ENCODE results near the gene E2F1. TPM values are rescaled to one million over a fixed set of nuclear protein-coding genes. Genes with fewer than 3 reads are reported as not detected.

E2F1 gene
- total RNA-seq, 1 experiment from 2014 or later = 44.2 TPM

DNA sequence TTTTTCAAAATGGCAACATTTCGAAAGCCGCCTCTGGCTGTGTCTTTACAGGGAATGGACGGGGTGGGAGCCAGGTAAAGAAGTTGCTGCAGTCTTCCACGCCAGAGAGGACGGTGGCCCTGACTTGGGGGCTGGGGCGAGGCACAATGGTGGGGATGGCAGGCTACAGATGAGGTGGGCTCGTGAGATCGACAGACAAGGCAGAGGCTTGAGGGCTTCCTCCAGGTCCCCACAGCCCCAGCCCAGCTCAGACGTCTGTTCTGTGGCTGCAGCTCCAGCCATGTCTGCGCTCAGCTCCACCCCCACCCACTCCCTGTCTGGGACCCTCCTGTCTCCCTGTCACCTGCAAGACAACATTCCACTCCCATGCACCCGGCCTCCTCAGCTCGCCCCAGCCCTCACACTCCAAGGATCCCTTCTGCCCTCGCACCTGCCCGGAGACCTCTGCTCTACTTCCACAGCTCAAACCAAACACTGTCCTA lies 31.5 kb downstream of the E2F1 start:
- peaks cover 6% of the 10 kb centered on the region for H3K36me3 Mint-ChIP-seq
- TF ChIP-seq, protein P1, sequence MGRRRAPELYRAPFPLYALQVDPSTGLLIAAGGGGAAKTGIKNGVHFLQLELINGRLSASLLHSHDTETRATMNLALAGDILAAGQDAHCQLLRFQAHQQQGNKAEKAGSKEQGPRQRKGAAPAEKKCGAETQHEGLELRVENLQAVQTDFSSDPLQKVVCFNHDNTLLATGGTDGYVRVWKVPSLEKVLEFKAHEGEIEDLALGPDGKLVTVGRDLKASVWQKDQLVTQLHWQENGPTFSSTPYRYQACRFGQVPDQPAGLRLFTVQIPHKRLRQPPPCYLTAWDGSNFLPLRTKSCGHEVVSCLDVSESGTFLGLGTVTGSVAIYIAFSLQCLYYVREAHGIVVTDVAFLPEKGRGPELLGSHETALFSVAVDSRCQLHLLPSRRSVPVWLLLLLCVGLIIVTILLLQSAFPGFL (CRISPR knock-in tag; IDR thresholded peaks at IDR 0.05; ENCODE audit: borderline replicate concordance) = no peak
- CTCF ChIA-PET = interaction anchor here (0.9 to 6.9 kb wide), 7 partner anchors 11 to 392 kb away, joined by 4 to 134 read pairs (median 9); partner anchors contain the start of genes ACTL10 and C20orf144
- H3K4me3 Mint-ChIP-seq = no peak overlapping the region
- no peaks in the 10 kb centered on the region for H3K9me3 Mint-ChIP-seq
- H3K27ac Mint-ChIP-seq = 0 out of 2 replicates have a peak overlapping the region, but pooled peaks have one; percentile 20
- ATAC-seq (no peak), DNase-seq (ENCODE audit: low spot score) (no peak)
- no peaks in the 10 kb centered on the region for H3K27me3 Mint-ChIP-seq (ENCODE audit: low read depth)
- H3K4me1 Mint-ChIP-seq = peaks cover 26% of the 10 kb centered on the region
- POLR2A ChIA-PET = interaction anchor here (2.0 to 4.6 kb wide), 2 partner anchors 8 to 13 kb away, joined by 9 to 24 read pairs; partner anchors contain the start of gene ACTL10

DNA sequence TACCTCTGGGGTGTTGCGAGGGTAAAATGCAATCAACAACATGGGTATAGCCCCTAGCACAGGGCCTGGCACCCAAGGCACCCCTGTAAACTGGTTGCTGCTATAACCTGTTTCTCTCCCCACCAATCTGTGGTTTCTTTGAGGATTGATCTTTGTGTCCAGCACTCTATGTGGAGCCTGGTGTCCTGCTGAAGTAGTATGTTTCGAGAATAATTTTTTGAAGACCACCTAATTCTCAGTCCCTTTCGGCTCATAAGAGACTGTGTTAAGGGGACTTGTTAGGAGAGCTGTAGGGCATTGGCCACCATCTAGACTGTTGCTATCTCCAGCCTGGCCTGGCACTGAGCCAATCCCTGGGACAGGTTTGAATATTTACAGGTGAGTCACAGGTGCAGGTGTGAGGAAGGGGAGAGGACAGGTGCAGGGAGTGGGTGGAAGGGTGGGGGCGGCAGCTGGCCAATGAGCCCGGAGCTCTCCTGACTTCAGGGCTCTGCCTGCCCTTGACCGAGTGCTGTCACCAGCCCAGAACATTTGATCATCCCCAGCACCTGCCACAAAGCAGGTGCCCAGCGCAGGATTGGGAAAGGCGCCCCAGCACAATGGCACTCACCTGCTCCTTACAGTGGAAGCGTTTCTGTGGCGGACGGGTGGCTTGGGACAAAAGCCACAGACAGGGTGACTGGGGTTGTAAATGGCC lies 32.1 kb downstream of the E2F1 start:
- Mint-ChIP-seq H3K27me3 (ENCODE audit: low read depth) (no peaks in the 10 kb centered on the region), H3K27ac (peak overlapping the region; percentile 48; the same call in 1 of the 2 replicates), H3K4me3 (no peak overlapping the region), H3K9me3 (no peaks in the 10 kb centered on the region), H3K36me3 (peaks cover 4% of the 10 kb centered on the region), H3K4me1 (peaks cover 31% of the 10 kb centered on the region)
- POLR2A ChIA-PET = interaction anchor here (2.0 to 4.6 kb wide), 2 partner anchors 9 to 13 kb away, joined by 9 to 24 read pairs; partner anchors contain the start of gene ACTL10
- ATAC-seq (peak; percentile 8; the same call in 1 of the 2 replicates), DNase-seq (ENCODE audit: low spot score) (peak; percentile 32)
- CTCF ChIA-PET = interaction anchor here (0.5 to 6.9 kb wide), 37 partner anchors 9 to 603 kb away, joined by 3 to 134 read pairs (median 5); partner anchors contain the start of genes ACTL10, C20orf144, CBFA2T2 and CDK5RAP1
- TF ChIP-seq, protein P2, sequence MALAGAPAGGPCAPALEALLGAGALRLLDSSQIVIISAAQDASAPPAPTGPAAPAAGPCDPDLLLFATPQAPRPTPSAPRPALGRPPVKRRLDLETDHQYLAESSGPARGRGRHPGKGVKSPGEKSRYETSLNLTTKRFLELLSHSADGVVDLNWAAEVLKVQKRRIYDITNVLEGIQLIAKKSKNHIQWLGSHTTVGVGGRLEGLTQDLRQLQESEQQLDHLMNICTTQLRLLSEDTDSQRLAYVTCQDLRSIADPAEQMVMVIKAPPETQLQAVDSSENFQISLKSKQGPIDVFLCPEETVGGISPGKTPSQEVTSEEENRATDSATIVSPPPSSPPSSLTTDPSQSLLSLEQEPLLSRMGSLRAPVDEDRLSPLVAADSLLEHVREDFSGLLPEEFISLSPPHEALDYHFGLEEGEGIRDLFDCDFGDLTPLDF (CRISPR knock-in tag; IDR thresholded peaks at IDR 0.05) = no peak
- TF ChIP-seq IRF2 (CRISPR knock-in tag; IDR thresholded peaks at IDR 0.05; ENCODE audit: borderline replicate concordance, low read depth) = no peak
- TF ChIP-seq TEAD4 (CRISPR knock-in tag; IDR thresholded peaks at IDR 0.05) = no peak
- no peak for TF ChIP-seq ATF1 (CRISPR knock-in tag; IDR thresholded peaks at IDR 0.05)
- TF ChIP-seq, protein P3, sequence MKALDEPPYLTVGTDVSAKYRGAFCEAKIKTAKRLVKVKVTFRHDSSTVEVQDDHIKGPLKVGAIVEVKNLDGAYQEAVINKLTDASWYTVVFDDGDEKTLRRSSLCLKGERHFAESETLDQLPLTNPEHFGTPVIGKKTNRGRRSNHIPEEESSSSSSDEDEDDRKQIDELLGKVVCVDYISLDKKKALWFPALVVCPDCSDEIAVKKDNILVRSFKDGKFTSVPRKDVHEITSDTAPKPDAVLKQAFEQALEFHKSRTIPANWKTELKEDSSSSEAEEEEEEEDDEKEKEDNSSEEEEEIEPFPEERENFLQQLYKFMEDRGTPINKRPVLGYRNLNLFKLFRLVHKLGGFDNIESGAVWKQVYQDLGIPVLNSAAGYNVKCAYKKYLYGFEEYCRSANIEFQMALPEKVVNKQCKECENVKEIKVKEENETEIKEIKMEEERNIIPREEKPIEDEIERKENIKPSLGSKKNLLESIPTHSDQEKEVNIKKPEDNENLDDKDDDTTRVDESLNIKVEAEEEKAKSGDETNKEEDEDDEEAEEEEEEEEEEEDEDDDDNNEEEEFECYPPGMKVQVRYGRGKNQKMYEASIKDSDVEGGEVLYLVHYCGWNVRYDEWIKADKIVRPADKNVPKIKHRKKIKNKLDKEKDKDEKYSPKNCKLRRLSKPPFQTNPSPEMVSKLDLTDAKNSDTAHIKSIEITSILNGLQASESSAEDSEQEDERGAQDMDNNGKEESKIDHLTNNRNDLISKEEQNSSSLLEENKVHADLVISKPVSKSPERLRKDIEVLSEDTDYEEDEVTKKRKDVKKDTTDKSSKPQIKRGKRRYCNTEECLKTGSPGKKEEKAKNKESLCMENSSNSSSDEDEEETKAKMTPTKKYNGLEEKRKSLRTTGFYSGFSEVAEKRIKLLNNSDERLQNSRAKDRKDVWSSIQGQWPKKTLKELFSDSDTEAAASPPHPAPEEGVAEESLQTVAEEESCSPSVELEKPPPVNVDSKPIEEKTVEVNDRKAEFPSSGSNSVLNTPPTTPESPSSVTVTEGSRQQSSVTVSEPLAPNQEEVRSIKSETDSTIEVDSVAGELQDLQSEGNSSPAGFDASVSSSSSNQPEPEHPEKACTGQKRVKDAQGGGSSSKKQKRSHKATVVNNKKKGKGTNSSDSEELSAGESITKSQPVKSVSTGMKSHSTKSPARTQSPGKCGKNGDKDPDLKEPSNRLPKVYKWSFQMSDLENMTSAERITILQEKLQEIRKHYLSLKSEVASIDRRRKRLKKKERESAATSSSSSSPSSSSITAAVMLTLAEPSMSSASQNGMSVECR (CRISPR knock-in tag; IDR thresholded peaks at IDR 0.05; ENCODE audit: borderline replicate concordance) = no peak
- TF ChIP-seq, protein P4, sequence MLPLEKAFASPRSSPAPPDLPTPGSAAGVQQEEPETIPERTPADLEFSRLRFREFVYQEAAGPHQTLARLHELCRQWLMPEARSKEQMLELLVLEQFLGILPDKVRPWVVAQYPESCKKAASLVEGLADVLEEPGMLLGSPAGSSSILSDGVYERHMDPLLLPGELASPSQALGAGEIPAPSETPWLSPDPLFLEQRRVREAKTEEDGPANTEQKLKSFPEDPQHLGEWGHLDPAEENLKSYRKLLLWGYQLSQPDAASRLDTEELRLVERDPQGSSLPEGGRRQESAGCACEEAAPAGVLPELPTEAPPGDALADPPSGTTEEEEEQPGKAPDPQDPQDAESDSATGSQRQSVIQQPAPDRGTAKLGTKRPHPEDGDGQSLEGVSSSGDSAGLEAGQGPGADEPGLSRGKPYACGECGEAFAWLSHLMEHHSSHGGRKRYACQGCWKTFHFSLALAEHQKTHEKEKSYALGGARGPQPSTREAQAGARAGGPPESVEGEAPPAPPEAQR (CRISPR knock-in tag; IDR thresholded peaks at IDR 0.05) = no peak
- no peak for TF ChIP-seq KAT7 (CRISPR knock-in tag; IDR thresholded peaks at IDR 0.05; ENCODE audit: borderline replicate concordance)
- TF ChIP-seq, protein P5, sequence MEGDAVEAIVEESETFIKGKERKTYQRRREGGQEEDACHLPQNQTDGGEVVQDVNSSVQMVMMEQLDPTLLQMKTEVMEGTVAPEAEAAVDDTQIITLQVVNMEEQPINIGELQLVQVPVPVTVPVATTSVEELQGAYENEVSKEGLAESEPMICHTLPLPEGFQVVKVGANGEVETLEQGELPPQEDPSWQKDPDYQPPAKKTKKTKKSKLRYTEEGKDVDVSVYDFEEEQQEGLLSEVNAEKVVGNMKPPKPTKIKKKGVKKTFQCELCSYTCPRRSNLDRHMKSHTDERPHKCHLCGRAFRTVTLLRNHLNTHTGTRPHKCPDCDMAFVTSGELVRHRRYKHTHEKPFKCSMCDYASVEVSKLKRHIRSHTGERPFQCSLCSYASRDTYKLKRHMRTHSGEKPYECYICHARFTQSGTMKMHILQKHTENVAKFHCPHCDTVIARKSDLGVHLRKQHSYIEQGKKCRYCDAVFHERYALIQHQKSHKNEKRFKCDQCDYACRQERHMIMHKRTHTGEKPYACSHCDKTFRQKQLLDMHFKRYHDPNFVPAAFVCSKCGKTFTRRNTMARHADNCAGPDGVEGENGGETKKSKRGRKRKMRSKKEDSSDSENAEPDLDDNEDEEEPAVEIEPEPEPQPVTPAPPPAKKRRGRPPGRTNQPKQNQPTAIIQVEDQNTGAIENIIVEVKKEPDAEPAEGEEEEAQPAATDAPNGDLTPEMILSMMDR (IDR thresholded peaks at IDR 0.05) = no peak
- no peak for TF ChIP-seq TCF7 (CRISPR knock-in tag; IDR thresholded peaks at IDR 0.05; ENCODE audit: low read depth)
- TF ChIP-seq, protein P6, sequence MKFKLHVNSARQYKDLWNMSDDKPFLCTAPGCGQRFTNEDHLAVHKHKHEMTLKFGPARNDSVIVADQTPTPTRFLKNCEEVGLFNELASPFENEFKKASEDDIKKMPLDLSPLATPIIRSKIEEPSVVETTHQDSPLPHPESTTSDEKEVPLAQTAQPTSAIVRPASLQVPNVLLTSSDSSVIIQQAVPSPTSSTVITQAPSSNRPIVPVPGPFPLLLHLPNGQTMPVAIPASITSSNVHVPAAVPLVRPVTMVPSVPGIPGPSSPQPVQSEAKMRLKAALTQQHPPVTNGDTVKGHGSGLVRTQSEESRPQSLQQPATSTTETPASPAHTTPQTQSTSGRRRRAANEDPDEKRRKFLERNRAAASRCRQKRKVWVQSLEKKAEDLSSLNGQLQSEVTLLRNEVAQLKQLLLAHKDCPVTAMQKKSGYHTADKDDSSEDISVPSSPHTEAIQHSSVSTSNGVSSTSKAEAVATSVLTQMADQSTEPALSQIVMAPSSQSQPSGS (CRISPR knock-in tag; IDR thresholded peaks at IDR 0.05; ENCODE audit: borderline replicate concordance, low read depth) = no peak
- TF ChIP-seq, protein P7, sequence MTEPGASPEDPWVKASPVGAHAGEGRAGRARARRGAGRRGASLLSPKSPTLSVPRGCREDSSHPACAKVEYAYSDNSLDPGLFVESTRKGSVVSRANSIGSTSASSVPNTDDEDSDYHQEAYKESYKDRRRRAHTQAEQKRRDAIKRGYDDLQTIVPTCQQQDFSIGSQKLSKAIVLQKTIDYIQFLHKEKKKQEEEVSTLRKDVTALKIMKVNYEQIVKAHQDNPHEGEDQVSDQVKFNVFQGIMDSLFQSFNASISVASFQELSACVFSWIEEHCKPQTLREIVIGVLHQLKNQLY (CRISPR knock-in tag; IDR thresholded peaks at IDR 0.05) = no peak
- TF ChIP-seq, protein P8, sequence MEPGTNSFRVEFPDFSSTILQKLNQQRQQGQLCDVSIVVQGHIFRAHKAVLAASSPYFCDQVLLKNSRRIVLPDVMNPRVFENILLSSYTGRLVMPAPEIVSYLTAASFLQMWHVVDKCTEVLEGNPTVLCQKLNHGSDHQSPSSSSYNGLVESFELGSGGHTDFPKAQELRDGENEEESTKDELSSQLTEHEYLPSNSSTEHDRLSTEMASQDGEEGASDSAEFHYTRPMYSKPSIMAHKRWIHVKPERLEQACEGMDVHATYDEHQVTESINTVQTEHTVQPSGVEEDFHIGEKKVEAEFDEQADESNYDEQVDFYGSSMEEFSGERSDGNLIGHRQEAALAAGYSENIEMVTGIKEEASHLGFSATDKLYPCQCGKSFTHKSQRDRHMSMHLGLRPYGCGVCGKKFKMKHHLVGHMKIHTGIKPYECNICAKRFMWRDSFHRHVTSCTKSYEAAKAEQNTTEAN (CRISPR knock-in tag; IDR thresholded peaks at IDR 0.05) = no peak

All from WTC11 (cell line).